ENCODE measurements around the gene HAPSTR1. TPM values are rescaled to one million over a fixed set of nuclear protein-coding genes. Genes with fewer than 3 reads are reported as not detected.

The HAPSTR1 gene
- total RNA-seq, 1 experiment from 2014 or later, result 49.9 TPM

GRCh38 chr16:9097266-9098219, 6.1 kb downstream of the HAPSTR1 start:
- 0 out of 2 replicates have a peak overlapping the region, but pooled peaks have one; percentile 3 for H3K27ac ChIP-seq (ENCODE audit: low read length)
- intact Hi-C loops (cut with micrococcal nuclease; ENCODE audit: unreplicated experiment), result loop anchor here (10.0 kb wide), 1 partner anchor 143 kb away; no protein-coding TSS in a partner anchor
- in situ Hi-C loops (cut with HindIII; ENCODE audit: low pct_unique_long_range_greater_than_20kb, low sequenced_read_pairs), result no loop called here
- no peaks in the 10 kb centered on the region for H3K27me3 ChIP-seq (ENCODE audit: control insufficient read depth, insufficient read depth, low read length)
- peaks cover 52% of the 10 kb centered on the region for H3K36me3 ChIP-seq (ENCODE audit: control insufficient read depth, insufficient read depth, low read length)
- CTCF ChIA-PET, result interaction anchor here (0.6 kb wide), 1 partner anchor 23 kb away, joined by 5 read pairs; no protein-coding TSS in a partner anchor
- TF ChIP-seq POLR2AphosphoS5 (IDR thresholded peaks at IDR 0.05; ENCODE audit: low read depth, low read length), result no peak
- TF ChIP-seq CTCF (IDR thresholded peaks at IDR 0.05), result no peak
- no TSS peak for BruUV-seq (replicated peaks)
- no peaks in the 10 kb centered on the region for H3K9me3 ChIP-seq (ENCODE audit: control insufficient read depth, insufficient read depth, low read depth, low read length)
- ATAC-seq (0 out of 2 replicates have a peak, but pooled peaks have one; percentile 4), DNase-seq (ENCODE audit: low read depth, low spot score) (no peak)
- POLR2A ChIA-PET, result interaction anchor here (0.5 to 1.5 kb wide), 3 partner anchors 12 to 58 kb away, joined by 3 read pairs; no protein-coding TSS in a partner anchor
- no peak overlapping the region for H3K4me3 ChIP-seq (ENCODE audit: low read depth in 2 of 2, low read length in 2 of 2)
- peaks cover 54% of the 10 kb centered on the region for H3K4me1 ChIP-seq (ENCODE audit: control insufficient read depth, insufficient read depth, low read length)

GRCh38 chr16:9098377-9099090, 7.1 kb downstream of the HAPSTR1 start:
- no peak overlapping the region; the same call in 1 of the 2 replicates for H3K27ac ChIP-seq (ENCODE audit: low read length)
- ATAC-seq, result 0 out of 2 replicates have a peak, but pooled peaks have one; percentile 11

More at GRCh38 chr16:9098377-9099090, 7.1 kb downstream of the HAPSTR1 start:
- Histone ChIP-seq H3K27me3 (ENCODE audit: control insufficient read depth, insufficient read depth, low read length) (no peaks in the 10 kb centered on the region), H3K4me3 (ENCODE audit: low read depth in 2 of 2, low read length in 2 of 2) (no peak overlapping the region), H3K36me3 (ENCODE audit: control insufficient read depth, insufficient read depth, low read length) (peaks cover 57% of the 10 kb centered on the region), H3K4me1 (ENCODE audit: control insufficient read depth, insufficient read depth, low read length) (peaks cover 54% of the 10 kb centered on the region), H3K9me3 (ENCODE audit: control insufficient read depth, insufficient read depth, low read depth, low read length) (no peaks in the 10 kb centered on the region)
- CTCF ChIA-PET, result no interaction called here
- intact Hi-C loops (cut with micrococcal nuclease; ENCODE audit: unreplicated experiment), result loop anchor here (10.0 kb wide), 1 partner anchor 144 kb away; no protein-coding TSS in a partner anchor
- in situ Hi-C loops (cut with HindIII; ENCODE audit: low pct_unique_long_range_greater_than_20kb, low sequenced_read_pairs), result no loop called here
- POLR2A ChIA-PET, result interaction anchor here (0.5 to 0.6 kb wide), 2 partner anchors 58 to 1537 kb away, joined by 3 to 6 read pairs; no protein-coding TSS in a partner anchor
- no peak for DNase-seq (ENCODE audit: low read depth, low spot score)
- BruUV-seq (replicated peaks), result no TSS peak
- TF ChIP-seq TCF7L2 (IDR thresholded peaks at IDR 0.05; ENCODE audit: low read depth, low read length) (no peak), POLR2AphosphoS5 (IDR thresholded peaks at IDR 0.05; ENCODE audit: low read depth, low read length) (no peak), CTCF (IDR thresholded peaks at IDR 0.05) (no peak), REST (IDR thresholded peaks at IDR 0.05; ENCODE audit: insufficient read depth in 1 of 2, low read depth in 2 of 2, low read length in 1 of 2) (no peak), SIN3A (IDR thresholded peaks at IDR 0.05; ENCODE audit: borderline replicate concordance, insufficient read depth, low read depth, low read length) (no peak)

Measured in Panc1 (cell line).